Measurements from ENCODE around the gene IPO11. TPM values are rescaled to one million over a fixed set of nuclear protein-coding genes. Genes with fewer than 3 reads are reported as not detected.

The IPO11 gene
- total RNA-seq, 4 donors from 2014 or later, result 24.5 to 37.2 (median 32.2) TPM

GRCh38 chr5:62614355-62614754 is 201.8 kb downstream of the IPO11 start:
- no peak overlapping the region for H3K27ac ChIP-seq
- no peak for DNase-seq
- no peaks in the 10 kb centered on the region for H3K36me3 ChIP-seq
- no peaks in the 10 kb centered on the region for H3K9me3 ChIP-seq
- H3K27me3 ChIP-seq, result no peaks in the 10 kb centered on the region
- TF ChIP-seq CTCF (IDR thresholded peaks at IDR 0.05) (no peak), POLR2A (IDR thresholded peaks at IDR 0.05) (no peak)
- intact Hi-C loops (cut with DNase I), result no loop called here
- 94 to 98% methylated on average over 8 of the region's 8 CpGs for WGBS, 2 donors
- H3K4me1 ChIP-seq, result no peaks in the 10 kb centered on the region
- H3K4me3 ChIP-seq (replicated peaks in 1 of 3), result no peak overlapping the region

GRCh38 chr5:62616615-62617277 is 204.2 kb downstream of the IPO11 start:
- Histone ChIP-seq H3K4me1 (no peaks in the 10 kb centered on the region), H3K27ac (no peak overlapping the region), H3K9me3 (no peaks in the 10 kb centered on the region), H3K27me3 (no peaks in the 10 kb centered on the region), H3K36me3 (no peaks in the 10 kb centered on the region), H3K4me3 (replicated peaks in 1 of 3) (no peak overlapping the region)
- no peak for DNase-seq
- TF ChIP-seq POLR2A (IDR thresholded peaks at IDR 0.05) (no peak), CTCF (IDR thresholded peaks at IDR 0.05) (no peak)
- WGBS, 2 donors, result 84 to 89% methylated on average over 2 of the region's 2 CpGs
- intact Hi-C loops (cut with DNase I), result no loop called here

- DNase-seq, result no peak
- intact Hi-C loops (cut with DNase I), result no loop called here
- H3K36me3 ChIP-seq, result no peaks in the 10 kb centered on the region
- no peaks in the 10 kb centered on the region for H3K27me3 ChIP-seq
- H3K4me1 ChIP-seq, result no peaks in the 10 kb centered on the region
- TF ChIP-seq POLR2A (IDR thresholded peaks at IDR 0.05) (no peak), CTCF (IDR thresholded peaks at IDR 0.05) (no peak)
- no peak overlapping the region for H3K4me3 ChIP-seq (replicated peaks in 1 of 3)
- H3K9me3 ChIP-seq, result no peaks in the 10 kb centered on the region
- H3K27ac ChIP-seq, result no peak overlapping the region
Observed at GRCh38 chr5:62617943-62618342, 205.4 kb downstream of the IPO11 start.

- no peak overlapping the region for H3K27ac ChIP-seq
- TF ChIP-seq POLR2A (IDR thresholded peaks at IDR 0.05) (no peak), CTCF (IDR thresholded peaks at IDR 0.05) (no peak)
- H3K36me3 ChIP-seq, result no peaks in the 10 kb centered on the region
- no peaks in the 10 kb centered on the region for H3K9me3 ChIP-seq
- H3K4me1 ChIP-seq, result no peaks in the 10 kb centered on the region
- H3K27me3 ChIP-seq, result no peaks in the 10 kb centered on the region
- intact Hi-C loops (cut with DNase I), result no loop called here
- no peak for DNase-seq
- H3K4me3 ChIP-seq (replicated peaks in 1 of 3), result no peak overlapping the region
- WGBS, 2 donors, result 88 to 94% methylated on average over 5 of the region's 5 CpGs
Observed at GRCh38 chr5:62620761-62621160, 208.2 kb downstream of the IPO11 start.

GRCh38 chr5:62621280-62621679 is 208.7 kb downstream of the IPO11 start:
- Histone ChIP-seq H3K9me3 (no peaks in the 10 kb centered on the region), H3K4me1 (no peaks in the 10 kb centered on the region), H3K27ac (no peak overlapping the region), H3K4me3 (replicated peaks in 1 of 3) (no peak overlapping the region), H3K27me3 (no peaks in the 10 kb centered on the region), H3K36me3 (no peaks in the 10 kb centered on the region)
- no peak for TF ChIP-seq CTCF (IDR thresholded peaks at IDR 0.05)
- intact Hi-C loops (cut with DNase I), result no loop called here
- no peak for DNase-seq
- 83 to 88% methylated on average over 6 of the region's 6 CpGs for WGBS, 2 donors

All from thyroid gland (tissue), 4 donors.